ENCODE measurements around the gene ANKRD33. TPM values are rescaled to one million over a fixed set of nuclear protein-coding genes. Genes with fewer than 3 reads are reported as not detected.

The ANKRD33 gene
- total RNA-seq, 1 donor from 2014 or later: not detected

DNA sequence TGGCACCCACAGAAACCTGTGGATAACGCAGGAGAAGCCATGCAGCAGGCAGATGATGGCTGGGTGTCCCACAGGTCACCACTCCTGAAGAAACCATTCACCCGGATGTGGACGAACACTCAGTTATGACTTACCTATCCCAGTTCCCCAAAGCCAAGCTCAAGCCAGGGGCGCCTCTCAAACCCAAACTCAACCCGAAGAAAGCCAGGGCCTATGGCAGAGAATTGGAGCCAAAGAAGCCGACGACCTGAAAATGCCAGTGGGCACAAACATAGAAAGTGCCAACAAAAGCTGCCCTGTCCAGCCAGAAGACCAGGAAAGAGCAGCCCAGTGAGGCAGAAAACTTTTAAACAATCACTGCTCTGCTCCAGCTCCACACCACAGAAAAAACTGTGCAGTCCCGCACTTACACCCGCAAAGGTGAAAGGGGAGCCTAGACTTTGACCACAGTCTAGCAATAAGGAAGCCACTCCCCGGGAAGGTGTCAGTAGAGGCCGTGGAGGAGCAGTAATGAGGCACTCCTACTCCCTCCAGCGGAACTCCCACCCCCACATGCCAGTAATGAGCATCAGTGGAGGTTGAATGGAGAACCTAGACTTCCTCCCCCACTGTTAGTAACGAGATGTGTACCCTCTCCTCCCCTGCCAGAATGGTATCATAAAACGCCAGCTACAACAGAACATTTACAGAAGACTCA lies 13.4 kb downstream of the ANKRD33 start:
- no peak overlapping the region for H3K4me3 Mint-ChIP-seq
- H3K4me1 Mint-ChIP-seq: peaks cover 10% of the 10 kb centered on the region

DNA sequence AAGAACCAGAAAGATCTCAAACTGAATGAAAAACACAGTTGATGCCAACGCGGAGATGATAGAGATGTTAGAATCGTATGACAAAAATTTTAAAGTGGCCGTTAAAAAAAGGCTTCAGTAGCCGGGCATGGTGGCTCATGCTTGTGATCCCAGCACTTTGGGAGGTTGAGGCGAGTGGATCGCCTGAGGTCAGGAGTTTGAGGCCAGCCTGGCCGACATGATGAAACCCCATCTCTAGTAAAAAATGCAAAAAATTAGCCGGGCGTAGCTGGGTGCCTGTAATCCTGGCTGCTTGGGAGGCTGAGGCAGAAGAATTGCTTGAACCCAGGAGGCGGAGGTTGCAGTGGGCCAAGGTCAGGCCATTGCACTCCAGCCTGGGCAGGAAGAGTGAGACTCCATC lies 14.0 kb downstream of the ANKRD33 start:
- no peaks in the 10 kb centered on the region for H3K9me3 Mint-ChIP-seq
- peaks cover 10% of the 10 kb centered on the region for H3K4me1 Mint-ChIP-seq
- no peak for DNase-seq (ENCODE audit: low read depth, low spot score)
- H3K4me3 Mint-ChIP-seq: no peak overlapping the region
- TF ChIP-seq, protein P1, sequence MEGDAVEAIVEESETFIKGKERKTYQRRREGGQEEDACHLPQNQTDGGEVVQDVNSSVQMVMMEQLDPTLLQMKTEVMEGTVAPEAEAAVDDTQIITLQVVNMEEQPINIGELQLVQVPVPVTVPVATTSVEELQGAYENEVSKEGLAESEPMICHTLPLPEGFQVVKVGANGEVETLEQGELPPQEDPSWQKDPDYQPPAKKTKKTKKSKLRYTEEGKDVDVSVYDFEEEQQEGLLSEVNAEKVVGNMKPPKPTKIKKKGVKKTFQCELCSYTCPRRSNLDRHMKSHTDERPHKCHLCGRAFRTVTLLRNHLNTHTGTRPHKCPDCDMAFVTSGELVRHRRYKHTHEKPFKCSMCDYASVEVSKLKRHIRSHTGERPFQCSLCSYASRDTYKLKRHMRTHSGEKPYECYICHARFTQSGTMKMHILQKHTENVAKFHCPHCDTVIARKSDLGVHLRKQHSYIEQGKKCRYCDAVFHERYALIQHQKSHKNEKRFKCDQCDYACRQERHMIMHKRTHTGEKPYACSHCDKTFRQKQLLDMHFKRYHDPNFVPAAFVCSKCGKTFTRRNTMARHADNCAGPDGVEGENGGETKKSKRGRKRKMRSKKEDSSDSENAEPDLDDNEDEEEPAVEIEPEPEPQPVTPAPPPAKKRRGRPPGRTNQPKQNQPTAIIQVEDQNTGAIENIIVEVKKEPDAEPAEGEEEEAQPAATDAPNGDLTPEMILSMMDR (conservative IDR thresholded peaks at IDR 0.05): no peak
- no peaks in the 10 kb centered on the region for H3K36me3 Mint-ChIP-seq (ENCODE audit: low read depth)
- H3K27me3 Mint-ChIP-seq (ENCODE audit: low read depth): no peaks in the 10 kb centered on the region
- no peak overlapping the region for H3K27ac Mint-ChIP-seq (ENCODE audit: unreplicated experiment)

More for the DNA sequence above, 13.4 kb downstream of the ANKRD33 start:
- TF ChIP-seq, protein P1 (conservative IDR thresholded peaks at IDR 0.05): no peak
- Mint-ChIP-seq H3K27me3 (ENCODE audit: low read depth) (no peaks in the 10 kb centered on the region), H3K9me3 (no peaks in the 10 kb centered on the region), H3K36me3 (ENCODE audit: low read depth) (no peaks in the 10 kb centered on the region), H3K27ac (ENCODE audit: unreplicated experiment) (no peak overlapping the region)
- no peak for DNase-seq (ENCODE audit: low read depth, low spot score)

DNA sequence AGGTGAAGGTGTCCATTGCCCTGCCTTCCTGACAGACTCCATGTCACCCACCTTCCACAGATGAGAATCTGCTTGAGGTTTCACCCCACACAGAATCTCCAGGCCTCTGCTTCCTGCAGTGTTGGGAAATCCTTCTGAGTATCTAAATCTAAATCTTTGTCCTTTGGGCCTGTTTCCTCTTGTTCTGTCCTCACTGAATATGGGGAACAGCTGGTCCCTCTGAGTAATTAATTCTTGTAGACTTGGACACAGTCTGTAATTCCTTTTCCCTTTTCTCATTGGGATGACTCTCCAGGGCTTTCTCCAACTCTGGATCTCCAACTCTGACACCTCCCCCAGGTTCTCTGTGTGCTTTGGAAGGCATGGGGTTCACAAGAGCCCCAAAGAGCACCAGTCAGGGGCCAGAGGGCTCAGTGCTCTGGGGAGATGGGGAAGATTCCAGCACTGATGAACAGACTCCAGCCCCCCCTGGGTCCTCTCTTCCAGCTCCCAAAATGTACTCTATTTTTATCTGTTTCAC lies 17.1 kb downstream of the ANKRD33 start:
- no peaks in the 10 kb centered on the region for H3K9me3 Mint-ChIP-seq
- H3K4me1 Mint-ChIP-seq: peaks cover 13% of the 10 kb centered on the region
- no peak overlapping the region for H3K4me3 Mint-ChIP-seq
- H3K36me3 Mint-ChIP-seq (ENCODE audit: low read depth): no peaks in the 10 kb centered on the region
- DNase-seq (ENCODE audit: low read depth, low spot score): no peak
- TF ChIP-seq, protein P1 (conservative IDR thresholded peaks at IDR 0.05): no peak
- no peaks in the 10 kb centered on the region for H3K27me3 Mint-ChIP-seq (ENCODE audit: low read depth)
- H3K27ac Mint-ChIP-seq (ENCODE audit: unreplicated experiment): no peak overlapping the region

DNA sequence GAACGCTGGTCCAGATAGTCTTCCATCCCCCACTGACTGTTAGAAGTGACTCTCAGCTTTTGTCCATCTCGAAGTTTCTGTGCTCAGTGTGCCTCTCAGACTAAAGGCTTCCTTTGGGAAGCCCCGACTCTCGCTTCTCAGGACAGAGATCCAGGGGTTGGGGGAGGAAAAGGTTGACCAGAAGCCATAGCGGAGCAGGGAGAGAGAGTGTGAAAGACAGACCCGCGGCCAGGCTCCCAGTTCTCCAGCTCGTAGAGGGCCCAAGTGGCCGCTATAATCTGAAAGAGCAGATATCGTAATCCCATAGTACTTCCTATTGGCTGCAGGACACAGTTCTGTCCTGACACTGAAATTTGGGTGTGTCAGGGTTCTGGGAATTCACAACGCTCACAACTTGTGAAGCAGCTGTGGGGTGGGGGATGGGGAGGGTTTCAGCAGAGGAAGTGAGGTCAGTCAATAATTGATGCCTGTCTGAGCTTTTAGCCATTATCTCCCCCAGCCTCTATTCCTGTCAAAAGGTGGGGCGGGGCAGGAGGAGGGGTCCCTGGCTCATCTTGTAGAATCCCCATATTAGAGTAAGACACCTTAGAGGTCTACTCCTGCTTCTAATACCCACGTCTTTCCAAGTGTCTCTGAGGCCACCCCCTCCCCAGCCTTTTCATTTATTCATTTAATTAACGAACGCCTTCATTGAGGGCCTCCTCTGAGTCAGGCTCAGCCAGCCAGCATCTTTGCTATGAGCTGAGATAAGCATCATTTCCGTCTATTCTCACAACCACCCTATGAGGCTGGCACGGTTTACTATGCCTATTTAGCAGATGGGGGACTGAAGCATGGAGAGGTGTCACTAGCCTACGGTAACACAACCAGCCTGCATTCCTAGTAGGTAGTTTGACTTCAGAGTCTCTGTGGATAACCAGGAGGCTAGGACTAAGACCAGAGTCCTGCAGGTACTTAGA lies 17.8 kb downstream of the ANKRD33 start:
- Mint-ChIP-seq H3K36me3 (ENCODE audit: low read depth) (no peaks in the 10 kb centered on the region), H3K9me3 (no peaks in the 10 kb centered on the region), H3K4me3 (no peak overlapping the region), H3K4me1 (peaks cover 20% of the 10 kb centered on the region), H3K27ac (ENCODE audit: unreplicated experiment) (no peak overlapping the region), H3K27me3 (ENCODE audit: low read depth) (no peaks in the 10 kb centered on the region)
- TF ChIP-seq, protein P1 (conservative IDR thresholded peaks at IDR 0.05): no peak
- DNase-seq (ENCODE audit: low read depth, low spot score): no peak

DNA sequence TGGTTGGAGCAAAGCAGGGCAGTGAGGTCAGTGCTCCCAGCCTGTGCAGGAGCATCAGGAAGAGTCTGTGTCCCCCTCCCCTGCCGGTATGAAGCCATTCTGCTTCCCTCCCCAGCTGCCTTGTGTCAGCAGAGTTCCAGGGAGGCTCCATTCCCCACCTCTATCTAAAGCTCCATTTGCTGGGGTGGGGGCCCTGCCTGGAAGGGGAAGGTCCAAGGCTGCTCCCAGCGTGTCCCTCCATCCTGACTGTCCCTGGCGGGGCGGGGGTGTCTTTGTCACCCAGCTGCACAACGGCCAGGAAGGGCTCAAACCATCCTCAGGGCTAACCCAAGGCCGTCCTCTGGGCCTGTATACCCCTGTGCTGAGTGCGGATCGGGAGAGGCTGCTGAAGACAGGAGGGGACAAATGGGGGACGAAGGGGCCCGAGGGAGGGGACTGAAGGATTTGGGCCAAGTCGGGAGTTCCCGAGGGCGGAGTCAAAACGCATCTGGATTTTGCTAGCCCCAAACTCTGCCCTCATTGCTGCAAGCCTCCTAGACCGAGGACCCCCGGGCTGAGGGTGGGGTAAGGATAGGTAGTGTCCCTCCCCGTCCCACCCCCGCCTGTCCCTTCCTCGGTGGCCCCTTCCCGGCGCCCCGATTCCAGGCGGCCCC lies 18.7 kb downstream of the ANKRD33 start:
- Mint-ChIP-seq H3K36me3 (ENCODE audit: low read depth) (no peaks in the 10 kb centered on the region), H3K27ac (ENCODE audit: unreplicated experiment) (no peak overlapping the region), H3K4me3 (no peak overlapping the region), H3K9me3 (no peaks in the 10 kb centered on the region), H3K4me1 (peaks cover 28% of the 10 kb centered on the region), H3K27me3 (ENCODE audit: low read depth) (no peaks in the 10 kb centered on the region)
- no peak for DNase-seq (ENCODE audit: low read depth, low spot score)
- TF ChIP-seq, protein P1 (conservative IDR thresholded peaks at IDR 0.05): no peak

Measured in neural crest cell (in vitro differentiated cells).